Measurements from ENCODE around the gene CIAO3.

The CIAO3 gene

GRCh38 chr16:788399-789126 is 47.8 kb upstream of the CIAO3 start, which contains the start of gene CHTF18 (continued):
- TF ChIP-seq RBAK (tag by site-specific recombination; IDR thresholded peaks at IDR 0.05) (no peak), HIC1 (tag by site-specific recombination; IDR thresholded peaks at IDR 0.05) (peak; percentile 59; the same call in 1 of the 2 replicates), ZNF792 (tag by site-specific recombination; IDR thresholded peaks at IDR 0.05) (no peak), ZNF544 (tag by site-specific recombination; IDR thresholded peaks at IDR 0.05) (no peak), GFI1B (tag by site-specific recombination; IDR thresholded peaks at IDR 0.05) (no peak), CTCF (tag by site-specific recombination; IDR thresholded peaks at IDR 0.05) (peak; percentile 32; the same call in 1 of the 2 replicates), BCL11A (tag by site-specific recombination; IDR thresholded peaks at IDR 0.05; ENCODE audit: low read depth) (no peak), ZNF837 (tag by site-specific recombination; IDR thresholded peaks at IDR 0.05) (no peak), ZNF629 (tag by site-specific recombination; IDR thresholded peaks at IDR 0.05) (0 out of 2 replicates have a peak, but pooled peaks have one; percentile 49), ZNF274 (IDR thresholded peaks at IDR 0.05; ENCODE audit: low read length) (no peak), ZNF274 (tag by site-specific recombination; IDR thresholded peaks at IDR 0.05; ENCODE audit: borderline replicate concordance) (no peak), ZNF239 (tag by site-specific recombination; IDR thresholded peaks at IDR 0.05) (0 out of 2 replicates have a peak, but pooled peaks have one; percentile 20), ZNF580 (tag by site-specific recombination; IDR thresholded peaks at IDR 0.05) (no peak), ZNF704 (tag by site-specific recombination; IDR thresholded peaks at IDR 0.05) (no peak), BCL6B (tag by site-specific recombination; IDR thresholded peaks at IDR 0.05) (no peak), PRDM4 (tag by site-specific recombination; IDR thresholded peaks at IDR 0.05) (no peak), ZNF660 (tag by site-specific recombination; IDR thresholded peaks at IDR 0.05) (peak; percentile 28; the same call in 1 of the 2 replicates), ZNF670 (tag by site-specific recombination; IDR thresholded peaks at IDR 0.05; ENCODE audit: low read depth) (no peak), ZSCAN30 (tag by site-specific recombination; IDR thresholded peaks at IDR 0.05) (peak; percentile 67; the same call in 1 of the 2 replicates), ZNF169 (tag by site-specific recombination; IDR thresholded peaks at IDR 0.05) (no peak), EGR2 (tag by site-specific recombination; IDR thresholded peaks at IDR 0.05; ENCODE audit: low read depth) (peak; percentile 64), ZNF324 (tag by site-specific recombination; IDR thresholded peaks at IDR 0.05) (0 out of 2 replicates have a peak, but pooled peaks have one; percentile 31), ZNF18 (tag by site-specific recombination; IDR thresholded peaks at IDR 0.05) (no peak), ZNF211 (tag by site-specific recombination; IDR thresholded peaks at IDR 0.05; ENCODE audit: low read depth) (no peak), ZNF398 (tag by site-specific recombination; IDR thresholded peaks at IDR 0.05) (peak; percentile 81), ZNF571 (tag by site-specific recombination; IDR thresholded peaks at IDR 0.05) (no peak), ZNF132 (tag by site-specific recombination; IDR thresholded peaks at IDR 0.05; ENCODE audit: borderline replicate concordance) (no peak)
